ENCODE data around the gene NRG3.
"Not testable (repeated sequence)": the region's sequence is repeated elsewhere in the genome, so short reads cannot be mapped to it uniquely, and the experiment has no call there.

NRG3 gene

GRCh38 chr10:82934429-82934828, 1059.4 kb downstream of the NRG3 start:
- Histone ChIP-seq H3K27ac (ENCODE audit: low read length) (no peak overlapping the region), H3K36me3 (ENCODE audit: control insufficient read depth, low read depth, low read length) (no peaks in the 10 kb centered on the region), H3K4me1 (ENCODE audit: control insufficient read depth, low read depth, low read length) (no peaks in the 10 kb centered on the region), H3K9ac (ENCODE audit: low read length) (no peak overlapping the region), H3K9me3 (ENCODE audit: control insufficient read depth, low read depth, low read length) (no peaks in the 10 kb centered on the region), H3K4me3 (ENCODE audit: low read length) (no peak overlapping the region), H3K27me3 (ENCODE audit: control insufficient read depth, insufficient read depth, low read length) (no peaks in the 10 kb centered on the region)

GRCh38 chr10:82934947-82935346, 1060.0 kb downstream of the NRG3 start:
- Histone ChIP-seq H3K27me3 (ENCODE audit: control insufficient read depth, insufficient read depth, low read length) (no peaks in the 10 kb centered on the region), H3K36me3 (ENCODE audit: control insufficient read depth, low read depth, low read length) (no peaks in the 10 kb centered on the region), H3K4me1 (ENCODE audit: control insufficient read depth, low read depth, low read length) (no peaks in the 10 kb centered on the region), H3K4me3 (ENCODE audit: low read length) (no peak overlapping the region), H3K9me3 (ENCODE audit: control insufficient read depth, low read depth, low read length) (no peaks in the 10 kb centered on the region), H3K9ac (ENCODE audit: low read length) (no peak overlapping the region), H3K27ac (ENCODE audit: low read length) (no peak overlapping the region)

- Histone ChIP-seq H3K4me1 (ENCODE audit: control insufficient read depth, low read depth, low read length) (no peaks in the 10 kb centered on the region), H3K36me3 (ENCODE audit: control insufficient read depth, low read depth, low read length) (no peaks in the 10 kb centered on the region), H3K27me3 (ENCODE audit: control insufficient read depth, insufficient read depth, low read length) (no peaks in the 10 kb centered on the region), H3K9ac (ENCODE audit: low read length) (no peak overlapping the region), H3K27ac (ENCODE audit: low read length) (no peak overlapping the region), H3K4me3 (ENCODE audit: low read length) (no peak overlapping the region), H3K9me3 (ENCODE audit: control insufficient read depth, low read depth, low read length) (no peaks in the 10 kb centered on the region)
Measured at GRCh38 chr10:82938331-82938730, 1063.3 kb downstream of the NRG3 start.

GRCh38 chr10:82942286-82943099, 1067.5 kb downstream of the NRG3 start:
- H3K4me3 ChIP-seq (ENCODE audit: low read length): no peak overlapping the region
- no peaks in the 10 kb centered on the region for H3K27me3 ChIP-seq (ENCODE audit: control insufficient read depth, insufficient read depth, low read length)
- no peaks in the 10 kb centered on the region for H3K9me3 ChIP-seq (ENCODE audit: control insufficient read depth, low read depth, low read length)
- H3K9ac ChIP-seq (ENCODE audit: low read length): no peak overlapping the region
- H3K27ac ChIP-seq (ENCODE audit: low read length): no peak overlapping the region
- H3K36me3 ChIP-seq (ENCODE audit: control insufficient read depth, low read depth, low read length): no peaks in the 10 kb centered on the region
- H3K4me1 ChIP-seq (ENCODE audit: control insufficient read depth, low read depth, low read length): no peaks in the 10 kb centered on the region

- Histone ChIP-seq H3K27ac (ENCODE audit: low read length) (no peak overlapping the region), H3K27me3 (ENCODE audit: control insufficient read depth, insufficient read depth, low read length) (no peaks in the 10 kb centered on the region), H3K4me1 (ENCODE audit: control insufficient read depth, low read depth, low read length) (no peaks in the 10 kb centered on the region), H3K9me3 (ENCODE audit: control insufficient read depth, low read depth, low read length) (no peaks in the 10 kb centered on the region), H3K36me3 (ENCODE audit: control insufficient read depth, low read depth, low read length) (no peaks in the 10 kb centered on the region), H3K4me3 (ENCODE audit: low read length) (no peak overlapping the region), H3K9ac (ENCODE audit: low read length) (no peak overlapping the region)
Measured at GRCh38 chr10:82943142-82943541, 1068.1 kb downstream of the NRG3 start.

GRCh38 chr10:82949816-82950575, 1075.0 kb downstream of the NRG3 start:
- Histone ChIP-seq H3K36me3 (ENCODE audit: control insufficient read depth, low read depth, low read length) (no peaks in the 10 kb centered on the region), H3K27ac (ENCODE audit: low read length) (no peak overlapping the region), H3K4me3 (ENCODE audit: low read length) (no peak overlapping the region), H3K27me3 (ENCODE audit: control insufficient read depth, insufficient read depth, low read length) (no peaks in the 10 kb centered on the region), H3K4me1 (ENCODE audit: control insufficient read depth, low read depth, low read length) (no peaks in the 10 kb centered on the region), H3K9me3 (ENCODE audit: control insufficient read depth, low read depth, low read length) (no peaks in the 10 kb centered on the region), H3K9ac (ENCODE audit: low read length) (no peak overlapping the region)

- Histone ChIP-seq H3K27ac (ENCODE audit: low read length) (no peak overlapping the region), H3K4me1 (ENCODE audit: control insufficient read depth, low read depth, low read length) (no peaks in the 10 kb centered on the region), H3K4me3 (ENCODE audit: low read length) (no peak overlapping the region), H3K9ac (ENCODE audit: low read length) (no peak overlapping the region), H3K36me3 (ENCODE audit: control insufficient read depth, low read depth, low read length) (no peaks in the 10 kb centered on the region), H3K9me3 (ENCODE audit: control insufficient read depth, low read depth, low read length) (no peaks in the 10 kb centered on the region), H3K27me3 (ENCODE audit: control insufficient read depth, insufficient read depth, low read length) (no peaks in the 10 kb centered on the region)
Measured at GRCh38 chr10:82953331-82953730, 1078.3 kb downstream of the NRG3 start.

- H3K27ac ChIP-seq (ENCODE audit: low read length): no peak overlapping the region
- H3K27me3 ChIP-seq (ENCODE audit: control insufficient read depth, insufficient read depth, low read length): no peaks in the 10 kb centered on the region
- no peak overlapping the region for H3K9ac ChIP-seq (ENCODE audit: low read length)
- no peaks in the 10 kb centered on the region for H3K4me1 ChIP-seq (ENCODE audit: control insufficient read depth, low read depth, low read length)
- no peaks in the 10 kb centered on the region for H3K36me3 ChIP-seq (ENCODE audit: control insufficient read depth, low read depth, low read length)
- H3K4me3 ChIP-seq (ENCODE audit: low read length): no peak overlapping the region
- no peaks in the 10 kb centered on the region for H3K9me3 ChIP-seq (ENCODE audit: control insufficient read depth, low read depth, low read length)
Measured at GRCh38 chr10:82953909-82954308, 1078.9 kb downstream of the NRG3 start.

GRCh38 chr10:82960421-82961060, 1085.5 kb downstream of the NRG3 start:
- not testable (repeated sequence) for H3K27me3 ChIP-seq (ENCODE audit: control insufficient read depth, insufficient read depth, low read length); H3K4me3 ChIP-seq (ENCODE audit: low read length); H3K36me3 ChIP-seq (ENCODE audit: control insufficient read depth, low read depth, low read length); H3K27ac ChIP-seq (ENCODE audit: low read length); H3K9me3 ChIP-seq (ENCODE audit: control insufficient read depth, low read depth, low read length); H3K9ac ChIP-seq (ENCODE audit: low read length)
- peaks cover 11% of the 10 kb centered on the region for H3K4me1 ChIP-seq (ENCODE audit: control insufficient read depth, low read depth, low read length)

- H3K27me3 ChIP-seq (ENCODE audit: control insufficient read depth, insufficient read depth, low read length): no peaks in the 10 kb centered on the region
- no peak overlapping the region for H3K9ac ChIP-seq (ENCODE audit: low read length)
Measured at GRCh38 chr10:82961864-82962263, 1086.9 kb downstream of the NRG3 start.

GRCh38 chr10:82966130-82966529, 1091.1 kb downstream of the NRG3 start:
- Histone ChIP-seq H3K4me1 (ENCODE audit: control insufficient read depth, low read depth, low read length) (peaks cover 8% of the 10 kb centered on the region), H3K9ac (ENCODE audit: low read length) (no peak overlapping the region), H3K27ac (ENCODE audit: low read length) (no peak overlapping the region), H3K27me3 (ENCODE audit: control insufficient read depth, insufficient read depth, low read length) (no peaks in the 10 kb centered on the region), H3K4me3 (ENCODE audit: low read length) (no peak overlapping the region), H3K9me3 (ENCODE audit: control insufficient read depth, low read depth, low read length) (no peaks in the 10 kb centered on the region), H3K36me3 (ENCODE audit: control insufficient read depth, low read depth, low read length) (no peaks in the 10 kb centered on the region)

More at GRCh38 chr10:82961864-82962263, 1086.9 kb downstream of the NRG3 start:
- H3K27ac ChIP-seq (ENCODE audit: low read length): no peak overlapping the region
- H3K4me3 ChIP-seq (ENCODE audit: low read length): no peak overlapping the region
- no peaks in the 10 kb centered on the region for H3K9me3 ChIP-seq (ENCODE audit: control insufficient read depth, low read depth, low read length)
- peaks cover 11% of the 10 kb centered on the region for H3K4me1 ChIP-seq (ENCODE audit: control insufficient read depth, low read depth, low read length)
- no peaks in the 10 kb centered on the region for H3K36me3 ChIP-seq (ENCODE audit: control insufficient read depth, low read depth, low read length)

All from iPS-18a (cell line).